Measurements from ENCODE around the gene PLXNA4.
A peak's percentile ranks its signal among the peaks of the same experiment; 100 is the strongest.

- TF ChIP-seq CTCF (conservative IDR thresholded peaks at IDR 0.05; ENCODE audit: low read depth in 2 of 2) (peak in 1 of 2 experiments; percentile 21; a peak in 2 of 4 replicates), EZH2 (IDR thresholded peaks at IDR 0.05; ENCODE audit: low read depth, unreplicated experiment) (peak; percentile 74), POLR2AphosphoS5 (IDR thresholded peaks at IDR 0.05; ENCODE audit: low read depth) (no peak), REST (IDR thresholded peaks at IDR 0.05; ENCODE audit: unreplicated experiment) (no peak), EZH2phosphoT487 (IDR thresholded peaks at IDR 0.05; ENCODE audit: unreplicated experiment) (peak; percentile 57), CREB1 (CRISPR knock-in tag; IDR thresholded peaks at IDR 0.05; ENCODE audit: low read depth) (no peak), STAT1 (IDR thresholded peaks at IDR 0.05; ENCODE audit: unreplicated experiment) (no peak), JUNB (IDR thresholded peaks at IDR 0.05; ENCODE audit: unreplicated experiment) (no peak), NANOG (IDR thresholded peaks at IDR 0.05; ENCODE audit: borderline replicate concordance) (no peak)
Observed at GRCh38 chr7:132577206-132578049, 1.2 kb upstream of the PLXNA4 start.

Measured in GM23338 (cell line).